CD4-positive, alpha-beta T cell (primary cell): ENCODE results near the gene SORBS1. TPM values are rescaled to one million over a fixed set of nuclear protein-coding genes. Genes with fewer than 3 reads are reported as not detected.

Source experiments
- ATAC-seq: fragments of 200-7000 bp; cut with Tn5 transposase; one replicate; pipeline ENCODE4 v1.10.0; 2022; ENCODE audit warnings: mild to moderate bottlenecking; ENCODE audit not compliant: poor library complexity
- CTCF ChIA-PET: fragments of 350-600 bp; sonication (Branson Sonifier 250); formaldehyde crosslinking; loops from one replicate; lab custom pipeline; 2021; ENCODE audit warnings: antibody characterized with exemption, inconsistent platforms; lab: Charles Lee
- POLR2A ChIA-PET: fragments of 350-600 bp; sonication (Branson Sonifier 250); formaldehyde crosslinking; loops from one replicate; lab custom pipeline; 2021; ENCODE audit warnings: antibody characterized with exemption, inconsistent platforms; lab: Charles Lee
- DNase-seq, 14 experiments: peaks; one replicate each; pipeline ENCODE4 v3.0.0-alpha.2; 2013 to 2020; ENCODE audit warnings: mixed read lengths in 2 of 14
- H3K27ac ChIP-seq, 2 donors: one replicate each; pipeline versions ENCODE4 v1.5.1 to v1.7.0; 2013; ENCODE audit warnings: low read length in 2 of 2, low read depth in 1 of 2, mild to moderate bottlenecking in 1 of 2
- H3K27me3 ChIP-seq, 2 experiments: 1 replicate in 1 of 2; 2 replicates in 1 of 2; pipeline versions ENCODE4 v1.6.1 to v1.7.0; 2013; ENCODE audit warnings: low read length in 2 of 2, control low read depth in 1 of 2, mild to moderate bottlenecking in 1 of 2, moderate library complexity in 1 of 2; ENCODE audit not compliant: insufficient read depth in 2 of 2, control insufficient read depth in 1 of 2
- H3K36me3 ChIP-seq: one replicate; pipeline ENCODE4 v1.6.1; 2013; ENCODE audit warnings: low read length, control low read depth; ENCODE audit not compliant: insufficient read depth
- H3K4me1 ChIP-seq: one replicate; pipeline ENCODE4 v1.6.1; 2013; ENCODE audit warnings: low read length, control low read depth; ENCODE audit not compliant: insufficient read depth
- H3K4me3 ChIP-seq: one replicate; pipeline ENCODE4 v1.5.1; 2013; ENCODE audit warnings: mild to moderate bottlenecking, low read length, moderate library complexity
- H3K9me3 ChIP-seq, 2 experiments: 1 replicate in 1 of 2; 2 replicates in 1 of 2; pipeline versions ENCODE4 v1.6.1 to v1.7.0; 2013; ENCODE audit warnings: low read length in 2 of 2, mild to moderate bottlenecking in 2 of 2, control low read depth in 1 of 2, moderate library complexity in 1 of 2; ENCODE audit not compliant: control insufficient read depth in 1 of 2, insufficient read depth in 1 of 2
- H3K27ac Mint-ChIP-seq: one replicate; pipeline ENCODE4 v1.8.0; 2020; ENCODE audit warnings: mixed read lengths
- H3K27me3 Mint-ChIP-seq: one replicate; pipeline ENCODE4 v1.8.0; 2021; ENCODE audit warnings: mixed read lengths
- H3K36me3 Mint-ChIP-seq: one replicate; pipeline ENCODE4 v1.8.0; 2021; ENCODE audit warnings: low read depth, mixed read lengths
- H3K4me1 Mint-ChIP-seq: one replicate; pipeline ENCODE4 v1.8.0; 2021; ENCODE audit warnings: low read depth, mixed read lengths
- H3K4me3 Mint-ChIP-seq: one replicate; pipeline ENCODE4 v1.8.0; 2020; ENCODE audit warnings: mild to moderate bottlenecking, mixed read lengths
- H3K9me3 Mint-ChIP-seq: one replicate; pipeline ENCODE4 v1.8.0; 2020; ENCODE audit warnings: mixed read lengths
- CTCF ChIP-seq: fragments of 200-600 bp; IDR thresholded peaks from one replicate; pipeline ENCODE4 v1.8.0; 2022; ENCODE audit warnings: antibody characterized with exemption, mild to moderate bottlenecking
- intact Hi-C, 2 experiments: fragments of 100-400 bp; cut with DNase I in 1 of 2; cut with micrococcal nuclease in 1 of 2; formaldehyde crosslinking; loops; one replicate each; pipeline versions ENCODE4 v1.15.1 to v1.9.0; 2023 to 2025; cut with DNase I, micrococcal nuclease
- total RNA-seq, 174 experiments: library from RNA in 2 of 174; stranded (reverse) in 2 of 174; gene quantifications; one replicate each; pipeline ENCODE4 v1.2.3 and lab custom pipeline; 2021 to 2026

The SORBS1 gene
- total RNA-seq, 2 experiments from 2014 or later = 1.4 to 1.8 TPM

- ChIA-PET CTCF (no interaction called here), POLR2A (interaction anchor here (1.2 kb wide), 1 partner anchor 7 kb away, joined by 3 read pairs; no protein-coding TSS in a partner anchor)
- intact Hi-C loops = no loop called here
- Histone ChIP-seq H3K4me3 (no peak overlapping the region), H3K27me3 (peaks cover 19 to 29% of the 10 kb centered on the region in 2 experiments), H3K4me1 (peaks cover 3% of the 10 kb centered on the region), H3K9me3 (no peaks in the 10 kb centered on the region), H3K27ac (no peak overlapping the region), H3K36me3 (no peaks in the 10 kb centered on the region)
- no peaks in the 10 kb centered on the region for H3K9me3 Mint-ChIP-seq
- H3K27ac Mint-ChIP-seq = no peak overlapping the region
- peaks cover 9% of the 10 kb centered on the region for H3K4me1 Mint-ChIP-seq
- no peaks in the 10 kb centered on the region for H3K36me3 Mint-ChIP-seq
- TF ChIP-seq CTCF = no peak
- ATAC-seq (no peak), DNase-seq (no peak)
- peaks cover 38% of the 10 kb centered on the region for H3K27me3 Mint-ChIP-seq
- H3K4me3 Mint-ChIP-seq = no peak overlapping the region
Observed at GRCh38 chr10:95285556-95285955, 275.6 kb downstream of the SORBS1 start.

DNA sequence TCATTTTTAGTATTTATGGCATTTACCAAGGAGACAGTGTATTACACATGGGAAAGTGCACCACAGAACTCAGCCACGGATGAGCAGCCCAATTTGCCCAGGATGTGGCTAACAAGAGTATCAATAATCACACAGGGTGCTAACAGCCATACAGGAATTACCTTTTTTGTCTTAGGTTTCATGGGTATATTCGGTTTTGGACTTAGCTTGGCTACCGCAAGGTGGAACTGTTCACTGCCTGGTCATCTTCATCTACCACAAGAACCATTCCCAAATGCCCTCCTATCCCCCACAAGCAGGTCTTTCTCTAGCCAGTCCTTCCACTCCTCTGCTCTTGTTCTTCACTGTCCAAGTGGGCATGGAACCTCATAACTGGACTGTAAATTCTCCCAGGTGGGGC is 276.4 kb downstream of the SORBS1 start:
- intact Hi-C loops = no loop called here
- ChIA-PET POLR2A (no interaction called here), CTCF (no interaction called here)
- no peaks in the 10 kb centered on the region for H3K36me3 Mint-ChIP-seq
- no peaks in the 10 kb centered on the region for H3K9me3 Mint-ChIP-seq
- Histone ChIP-seq H3K27me3 (peaks cover 15 to 25% of the 10 kb centered on the region in 2 experiments), H3K4me3 (no peak overlapping the region), H3K4me1 (no peaks in the 10 kb centered on the region), H3K9me3 (no peaks in the 10 kb centered on the region), H3K36me3 (no peaks in the 10 kb centered on the region), H3K27ac (no peak overlapping the region)
- H3K4me1 Mint-ChIP-seq = peaks cover 4% of the 10 kb centered on the region
- no peak for TF ChIP-seq CTCF
- DNase-seq (no peak), ATAC-seq (no peak)
- H3K27ac Mint-ChIP-seq = no peak overlapping the region
- H3K27me3 Mint-ChIP-seq = peaks cover 33% of the 10 kb centered on the region
- no peak overlapping the region for H3K4me3 Mint-ChIP-seq

- intact Hi-C loops = no loop called here
- DNase-seq (no peak), ATAC-seq (no peak)
- H3K27ac ChIP-seq = no peak overlapping the region
- CTCF ChIA-PET = no interaction called here
- H3K4me1 ChIP-seq = no peaks in the 10 kb centered on the region
- H3K27me3 ChIP-seq = peaks cover 6 to 7% of the 10 kb centered on the region in 2 experiments
- no peaks in the 10 kb centered on the region for H3K4me1 Mint-ChIP-seq
- H3K36me3 ChIP-seq = no peaks in the 10 kb centered on the region
- H3K27me3 Mint-ChIP-seq = peaks cover 12% of the 10 kb centered on the region
- H3K4me3 Mint-ChIP-seq = no peak overlapping the region
- H3K36me3 Mint-ChIP-seq = no peaks in the 10 kb centered on the region
- no peak overlapping the region for H3K4me3 ChIP-seq
- H3K9me3 Mint-ChIP-seq = no peaks in the 10 kb centered on the region
- POLR2A ChIA-PET = no interaction called here
- TF ChIP-seq CTCF = no peak
- H3K9me3 ChIP-seq = no peaks in the 10 kb centered on the region
- H3K27ac Mint-ChIP-seq = no peak overlapping the region
Observed at GRCh38 chr10:95282107-95282506, 279.1 kb downstream of the SORBS1 start.
